ENCODE results near the gene PALD1. TPM values are rescaled to one million over a fixed set of nuclear protein-coding genes. Genes with fewer than 3 reads are reported as not detected.

Gene PALD1
- total and polyA plus RNA-seq, 9 of the 15 experiments (the other 6 are each of a cell fraction or from before 2014, with no cell fraction given): 0.03 to 0.29 (median 0.09) TPM; not detected in 2

DNA sequence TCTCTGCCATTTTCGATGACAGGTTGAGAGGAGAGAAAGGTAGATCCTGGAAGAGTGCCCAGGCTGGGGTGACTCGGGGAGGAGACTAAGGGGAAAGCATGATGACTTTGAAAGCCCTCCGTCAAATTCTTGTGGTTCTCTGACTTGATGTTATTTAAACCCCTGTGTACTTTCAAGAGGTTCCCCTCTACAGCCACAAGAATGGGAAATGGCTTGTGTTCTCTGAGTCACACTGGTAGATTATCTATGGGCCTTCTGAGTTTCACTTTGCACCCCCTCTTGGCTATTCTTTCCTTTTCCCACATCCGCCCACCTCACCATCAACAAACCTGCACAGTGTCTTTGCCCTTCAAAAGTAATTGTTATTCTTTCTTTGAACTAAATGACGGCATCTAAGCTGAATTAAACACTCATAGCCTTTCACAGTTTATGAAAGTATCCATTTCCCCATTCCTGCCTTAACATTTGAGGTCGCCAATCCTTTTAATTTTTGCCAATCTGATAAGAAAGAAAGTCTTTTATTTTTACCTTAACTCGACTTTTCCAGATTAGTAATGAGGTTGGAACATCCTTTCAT is 99.9 kb downstream of the PALD1 start (continued):
- TF ChIP-seq NR2C2 (CRISPR knock-in tag; IDR thresholded peaks at IDR 0.05) (no peak), NR2C2 (tag; IDR thresholded peaks at IDR 0.05) (peak; percentile 35; the same call in 1 of the 2 replicates), SMARCA4 (IDR thresholded peaks at IDR 0.05) (peak; percentile 88), ZNF75A (CRISPR knock-in tag; IDR thresholded peaks at IDR 0.05) (peak; percentile 81), FOXM1 (IDR thresholded peaks at IDR 0.05; ENCODE audit: low read depth) (0 out of 2 replicates have a peak, but pooled peaks have one; percentile 17), FOXM1 (CRISPR knock-in tag; IDR thresholded peaks at IDR 0.05; ENCODE audit: low read depth) (no peak), CBFA2T3 (IDR thresholded peaks at IDR 0.05) (0 out of 2 replicates have a peak, but pooled peaks have one; percentile 6), FOSL1 (tag; conservative IDR thresholded peaks at IDR 0.05) (peak; percentile 90), NFE2 (IDR thresholded peaks at IDR 0.05; ENCODE audit: low read depth) (0 out of 2 replicates have a peak, but pooled peaks have one; percentile 25), ZEB2 (IDR thresholded peaks at IDR 0.05) (peak; percentile 91), TEAD4 (IDR thresholded peaks at IDR 0.05; ENCODE audit: low read length) (peak; percentile 47; the same call in 1 of the 2 replicates), TEAD4 (CRISPR knock-in tag; IDR thresholded peaks at IDR 0.05; ENCODE audit: borderline replicate concordance) (no peak), NRF1 (conservative IDR thresholded peaks at IDR 0.05 in 1 of 2, IDR thresholded peaks at IDR 0.05 in 1 of 2) (peak in 1 of 2 experiments; percentile 15; a peak in 1 of 4 replicates), MEIS2 (IDR thresholded peaks at IDR 0.05; ENCODE audit: partially characterized antibody) (peak; percentile 48), CXXC5 (CRISPR knock-in tag; IDR thresholded peaks at IDR 0.05) (0 out of 2 replicates have a peak, but pooled peaks have one; percentile 10)
- TF ChIP-seq, protein P1, sequence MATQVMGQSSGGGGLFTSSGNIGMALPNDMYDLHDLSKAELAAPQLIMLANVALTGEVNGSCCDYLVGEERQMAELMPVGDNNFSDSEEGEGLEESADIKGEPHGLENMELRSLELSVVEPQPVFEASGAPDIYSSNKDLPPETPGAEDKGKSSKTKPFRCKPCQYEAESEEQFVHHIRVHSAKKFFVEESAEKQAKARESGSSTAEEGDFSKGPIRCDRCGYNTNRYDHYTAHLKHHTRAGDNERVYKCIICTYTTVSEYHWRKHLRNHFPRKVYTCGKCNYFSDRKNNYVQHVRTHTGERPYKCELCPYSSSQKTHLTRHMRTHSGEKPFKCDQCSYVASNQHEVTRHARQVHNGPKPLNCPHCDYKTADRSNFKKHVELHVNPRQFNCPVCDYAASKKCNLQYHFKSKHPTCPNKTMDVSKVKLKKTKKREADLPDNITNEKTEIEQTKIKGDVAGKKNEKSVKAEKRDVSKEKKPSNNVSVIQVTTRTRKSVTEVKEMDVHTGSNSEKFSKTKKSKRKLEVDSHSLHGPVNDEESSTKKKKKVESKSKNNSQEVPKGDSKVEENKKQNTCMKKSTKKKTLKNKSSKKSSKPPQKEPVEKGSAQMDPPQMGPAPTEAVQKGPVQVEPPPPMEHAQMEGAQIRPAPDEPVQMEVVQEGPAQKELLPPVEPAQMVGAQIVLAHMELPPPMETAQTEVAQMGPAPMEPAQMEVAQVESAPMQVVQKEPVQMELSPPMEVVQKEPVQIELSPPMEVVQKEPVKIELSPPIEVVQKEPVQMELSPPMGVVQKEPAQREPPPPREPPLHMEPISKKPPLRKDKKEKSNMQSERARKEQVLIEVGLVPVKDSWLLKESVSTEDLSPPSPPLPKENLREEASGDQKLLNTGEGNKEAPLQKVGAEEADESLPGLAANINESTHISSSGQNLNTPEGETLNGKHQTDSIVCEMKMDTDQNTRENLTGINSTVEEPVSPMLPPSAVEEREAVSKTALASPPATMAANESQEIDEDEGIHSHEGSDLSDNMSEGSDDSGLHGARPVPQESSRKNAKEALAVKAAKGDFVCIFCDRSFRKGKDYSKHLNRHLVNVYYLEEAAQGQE (IDR thresholded peaks at IDR 0.05; ENCODE audit: borderline replicate concordance): peak; percentile 9; the same call in 1 of the 2 replicates
- TF ChIP-seq, protein P1 (CRISPR knock-in tag; IDR thresholded peaks at IDR 0.05; ENCODE audit: low read depth): no peak
- TF ChIP-seq, protein P2, sequence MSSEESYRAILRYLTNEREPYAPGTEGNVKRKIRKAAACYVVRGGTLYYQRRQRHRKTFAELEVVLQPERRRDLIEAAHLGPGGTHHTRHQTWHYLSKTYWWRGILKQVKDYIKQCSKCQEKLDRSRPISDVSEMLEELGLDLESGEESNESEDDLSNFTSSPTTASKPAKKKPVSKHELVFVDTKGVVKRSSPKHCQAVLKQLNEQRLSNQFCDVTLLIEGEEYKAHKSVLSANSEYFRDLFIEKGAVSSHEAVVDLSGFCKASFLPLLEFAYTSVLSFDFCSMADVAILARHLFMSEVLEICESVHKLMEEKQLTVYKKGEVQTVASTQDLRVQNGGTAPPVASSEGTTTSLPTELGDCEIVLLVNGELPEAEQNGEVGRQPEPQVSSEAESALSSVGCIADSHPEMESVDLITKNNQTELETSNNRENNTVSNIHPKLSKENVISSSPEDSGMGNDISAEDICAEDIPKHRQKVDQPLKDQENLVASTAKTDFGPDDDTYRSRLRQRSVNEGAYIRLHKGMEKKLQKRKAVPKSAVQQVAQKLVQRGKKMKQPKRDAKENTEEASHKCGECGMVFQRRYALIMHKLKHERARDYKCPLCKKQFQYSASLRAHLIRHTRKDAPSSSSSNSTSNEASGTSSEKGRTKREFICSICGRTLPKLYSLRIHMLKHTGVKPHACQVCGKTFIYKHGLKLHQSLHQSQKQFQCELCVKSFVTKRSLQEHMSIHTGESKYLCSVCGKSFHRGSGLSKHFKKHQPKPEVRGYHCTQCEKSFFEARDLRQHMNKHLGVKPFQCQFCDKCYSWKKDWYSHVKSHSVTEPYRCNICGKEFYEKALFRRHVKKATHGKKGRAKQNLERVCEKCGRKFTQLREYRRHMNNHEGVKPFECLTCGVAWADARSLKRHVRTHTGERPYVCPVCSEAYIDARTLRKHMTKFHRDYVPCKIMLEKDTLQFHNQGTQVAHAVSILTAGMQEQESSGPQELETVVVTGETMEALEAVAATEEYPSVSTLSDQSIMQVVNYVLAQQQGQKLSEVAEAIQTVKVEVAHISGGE (CRISPR knock-in tag; IDR thresholded peaks at IDR 0.05): peak in 1 of 3 experiments; percentile 73; a peak in 2 of 6 replicates
